Measurements from ENCODE around the gene FER.

DNA sequence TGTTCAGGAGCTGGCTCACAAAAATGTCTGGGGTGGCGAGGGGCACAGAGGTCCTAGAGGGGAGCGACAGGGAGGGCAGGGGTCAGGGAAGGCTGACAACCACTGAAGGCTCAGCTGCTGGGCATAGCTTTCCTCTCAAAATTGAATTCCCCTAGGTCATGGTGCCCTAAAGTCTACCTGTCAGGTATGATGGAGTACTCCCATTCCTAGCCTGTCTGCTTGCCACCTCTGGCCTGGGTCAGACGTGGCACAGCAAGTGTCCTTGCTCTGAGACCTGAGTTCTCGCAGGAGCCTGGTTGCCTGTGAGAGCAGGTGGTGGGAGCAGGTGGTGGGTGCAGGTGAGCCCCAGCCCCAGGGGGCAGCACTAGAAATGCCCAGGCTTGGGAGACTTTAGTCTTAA, 486.7 kb downstream of the FER start:
- TF ChIP-seq CTCF (IDR thresholded peaks at IDR 0.05; ENCODE audit: insufficient read depth, low read length, poor library complexity, severe bottlenecking) (no peak), EZH2phosphoT487 (conservative IDR thresholded peaks at IDR 0.05; ENCODE audit: low read length) (no peak)

Measured in SU-DHL-6 (cell line).